ENCODE measurements around the gene AMIGO2. TPM values are rescaled to one million over a fixed set of nuclear protein-coding genes. Genes with fewer than 3 reads are reported as not detected.

Gene AMIGO2
- total and polyA plus RNA-seq, 2 experiments from 2014 or later, result 1.8 to 3.8 TPM

DNA sequence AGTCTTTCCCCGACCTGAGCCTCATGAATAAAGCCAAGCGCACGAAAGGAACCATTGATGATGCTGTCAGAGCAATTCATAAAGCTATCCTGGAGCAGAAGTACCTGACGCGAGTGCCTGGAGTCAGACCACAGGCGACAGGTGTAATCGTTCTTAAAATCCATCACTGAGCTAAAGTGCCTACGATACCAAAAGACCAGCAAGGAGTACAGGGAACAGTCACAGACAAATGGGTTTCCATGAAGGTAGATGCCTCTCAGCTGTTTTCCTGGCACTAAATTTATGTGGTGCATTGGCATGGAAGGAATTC lies 1.7 kb downstream of the AMIGO2 start (continued):
- TF ChIP-seq ZNF462 (CRISPR knock-in tag; IDR thresholded peaks at IDR 0.05), result no peak

GRCh38 chr12:47077206-47078085 lies 2.3 kb downstream of the AMIGO2 start:
- H3K4me2 ChIP-seq, result no peak overlapping the region
- H3K9me2 ChIP-seq (ENCODE audit: insufficient read depth), result no peaks in the 10 kb centered on the region
- H3K27ac Mint-ChIP-seq, result no peak overlapping the region
- no peak overlapping the region for H3K4me3 ChIP-seq
- peaks cover 36% of the 10 kb centered on the region for H3K27me3 ChIP-seq (ENCODE audit: insufficient read depth)
- no peaks in the 10 kb centered on the region for H3K79me2 ChIP-seq (replicated peaks; ENCODE audit: insufficient read depth)
- H3K4me1 ChIP-seq (ENCODE audit: insufficient read depth), result peaks cover 7% of the 10 kb centered on the region
- no peak overlapping the region for H2AFZ ChIP-seq
- no peaks in the 10 kb centered on the region for H3K9me3 Mint-ChIP-seq
- H3F3A ChIP-seq (replicated peaks; ENCODE audit: low read depth), result no peaks in the 10 kb centered on the region
- peaks cover 21% of the 10 kb centered on the region for H3K27me3 Mint-ChIP-seq (ENCODE audit: insufficient read depth, low read depth, poor library complexity)
- H3K4me3 Mint-ChIP-seq, result no peak overlapping the region
- H3K36me3 ChIP-seq (ENCODE audit: insufficient read depth), result no peaks in the 10 kb centered on the region
- H3K4me1 Mint-ChIP-seq, result peaks cover 30% of the 10 kb centered on the region
- H3K36me3 Mint-ChIP-seq (ENCODE audit: low read depth), result no peaks in the 10 kb centered on the region
- no peaks in the 10 kb centered on the region for H4K20me1 ChIP-seq (replicated peaks; ENCODE audit: insufficient read depth)
- ATAC-seq (no peak), DNase-seq (ENCODE audit: low spot score) (no peak)
- H3K27ac ChIP-seq (ENCODE audit: low read depth), result no peak overlapping the region
- TF ChIP-seq STAT1 (IDR thresholded peaks at IDR 0.05; ENCODE audit: unreplicated experiment), result no peak
- no peak for TF ChIP-seq NANOG (IDR thresholded peaks at IDR 0.05; ENCODE audit: borderline replicate concordance)
- TF ChIP-seq CREB1 (CRISPR knock-in tag; IDR thresholded peaks at IDR 0.05; ENCODE audit: low read depth), result no peak
- TF ChIP-seq, protein P1, sequence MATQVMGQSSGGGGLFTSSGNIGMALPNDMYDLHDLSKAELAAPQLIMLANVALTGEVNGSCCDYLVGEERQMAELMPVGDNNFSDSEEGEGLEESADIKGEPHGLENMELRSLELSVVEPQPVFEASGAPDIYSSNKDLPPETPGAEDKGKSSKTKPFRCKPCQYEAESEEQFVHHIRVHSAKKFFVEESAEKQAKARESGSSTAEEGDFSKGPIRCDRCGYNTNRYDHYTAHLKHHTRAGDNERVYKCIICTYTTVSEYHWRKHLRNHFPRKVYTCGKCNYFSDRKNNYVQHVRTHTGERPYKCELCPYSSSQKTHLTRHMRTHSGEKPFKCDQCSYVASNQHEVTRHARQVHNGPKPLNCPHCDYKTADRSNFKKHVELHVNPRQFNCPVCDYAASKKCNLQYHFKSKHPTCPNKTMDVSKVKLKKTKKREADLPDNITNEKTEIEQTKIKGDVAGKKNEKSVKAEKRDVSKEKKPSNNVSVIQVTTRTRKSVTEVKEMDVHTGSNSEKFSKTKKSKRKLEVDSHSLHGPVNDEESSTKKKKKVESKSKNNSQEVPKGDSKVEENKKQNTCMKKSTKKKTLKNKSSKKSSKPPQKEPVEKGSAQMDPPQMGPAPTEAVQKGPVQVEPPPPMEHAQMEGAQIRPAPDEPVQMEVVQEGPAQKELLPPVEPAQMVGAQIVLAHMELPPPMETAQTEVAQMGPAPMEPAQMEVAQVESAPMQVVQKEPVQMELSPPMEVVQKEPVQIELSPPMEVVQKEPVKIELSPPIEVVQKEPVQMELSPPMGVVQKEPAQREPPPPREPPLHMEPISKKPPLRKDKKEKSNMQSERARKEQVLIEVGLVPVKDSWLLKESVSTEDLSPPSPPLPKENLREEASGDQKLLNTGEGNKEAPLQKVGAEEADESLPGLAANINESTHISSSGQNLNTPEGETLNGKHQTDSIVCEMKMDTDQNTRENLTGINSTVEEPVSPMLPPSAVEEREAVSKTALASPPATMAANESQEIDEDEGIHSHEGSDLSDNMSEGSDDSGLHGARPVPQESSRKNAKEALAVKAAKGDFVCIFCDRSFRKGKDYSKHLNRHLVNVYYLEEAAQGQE (IDR thresholded peaks at IDR 0.05; ENCODE audit: unreplicated experiment), result no peak
- TF ChIP-seq, protein P2, sequence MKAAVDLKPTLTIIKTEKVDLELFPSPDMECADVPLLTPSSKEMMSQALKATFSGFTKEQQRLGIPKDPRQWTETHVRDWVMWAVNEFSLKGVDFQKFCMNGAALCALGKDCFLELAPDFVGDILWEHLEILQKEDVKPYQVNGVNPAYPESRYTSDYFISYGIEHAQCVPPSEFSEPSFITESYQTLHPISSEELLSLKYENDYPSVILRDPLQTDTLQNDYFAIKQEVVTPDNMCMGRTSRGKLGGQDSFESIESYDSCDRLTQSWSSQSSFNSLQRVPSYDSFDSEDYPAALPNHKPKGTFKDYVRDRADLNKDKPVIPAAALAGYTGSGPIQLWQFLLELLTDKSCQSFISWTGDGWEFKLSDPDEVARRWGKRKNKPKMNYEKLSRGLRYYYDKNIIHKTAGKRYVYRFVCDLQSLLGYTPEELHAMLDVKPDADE (IDR thresholded peaks at IDR 0.05), result no peak
- TF ChIP-seq POLR2AphosphoS5 (IDR thresholded peaks at IDR 0.05; ENCODE audit: low read depth), result no peak
- TF ChIP-seq EZH2phosphoT487 (IDR thresholded peaks at IDR 0.05; ENCODE audit: unreplicated experiment), result no peak
- no peak for TF ChIP-seq ZNF114 (CRISPR knock-in tag; IDR thresholded peaks at IDR 0.05)
- TF ChIP-seq, protein P3, sequence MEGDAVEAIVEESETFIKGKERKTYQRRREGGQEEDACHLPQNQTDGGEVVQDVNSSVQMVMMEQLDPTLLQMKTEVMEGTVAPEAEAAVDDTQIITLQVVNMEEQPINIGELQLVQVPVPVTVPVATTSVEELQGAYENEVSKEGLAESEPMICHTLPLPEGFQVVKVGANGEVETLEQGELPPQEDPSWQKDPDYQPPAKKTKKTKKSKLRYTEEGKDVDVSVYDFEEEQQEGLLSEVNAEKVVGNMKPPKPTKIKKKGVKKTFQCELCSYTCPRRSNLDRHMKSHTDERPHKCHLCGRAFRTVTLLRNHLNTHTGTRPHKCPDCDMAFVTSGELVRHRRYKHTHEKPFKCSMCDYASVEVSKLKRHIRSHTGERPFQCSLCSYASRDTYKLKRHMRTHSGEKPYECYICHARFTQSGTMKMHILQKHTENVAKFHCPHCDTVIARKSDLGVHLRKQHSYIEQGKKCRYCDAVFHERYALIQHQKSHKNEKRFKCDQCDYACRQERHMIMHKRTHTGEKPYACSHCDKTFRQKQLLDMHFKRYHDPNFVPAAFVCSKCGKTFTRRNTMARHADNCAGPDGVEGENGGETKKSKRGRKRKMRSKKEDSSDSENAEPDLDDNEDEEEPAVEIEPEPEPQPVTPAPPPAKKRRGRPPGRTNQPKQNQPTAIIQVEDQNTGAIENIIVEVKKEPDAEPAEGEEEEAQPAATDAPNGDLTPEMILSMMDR (conservative IDR thresholded peaks at IDR 0.05; ENCODE audit: low read depth in 2 of 2), result no peak
